GM19397 (cell line): ENCODE measurements around the gene NEU2.
"Not testable (repeated sequence)": the region's sequence is repeated elsewhere in the genome, so short reads cannot be mapped to it uniquely, and the experiment has no call there.

Experiments used
- ATAC-seq: cut with Tn5 transposase; IDR thresholded peaks from one replicate; pipeline ENCODE4 v1.9.1; 2021; ENCODE audit warnings: mild to moderate bottlenecking, moderate library complexity; ENCODE audit not compliant: unreplicated experiment

NEU2 gene

DNA sequence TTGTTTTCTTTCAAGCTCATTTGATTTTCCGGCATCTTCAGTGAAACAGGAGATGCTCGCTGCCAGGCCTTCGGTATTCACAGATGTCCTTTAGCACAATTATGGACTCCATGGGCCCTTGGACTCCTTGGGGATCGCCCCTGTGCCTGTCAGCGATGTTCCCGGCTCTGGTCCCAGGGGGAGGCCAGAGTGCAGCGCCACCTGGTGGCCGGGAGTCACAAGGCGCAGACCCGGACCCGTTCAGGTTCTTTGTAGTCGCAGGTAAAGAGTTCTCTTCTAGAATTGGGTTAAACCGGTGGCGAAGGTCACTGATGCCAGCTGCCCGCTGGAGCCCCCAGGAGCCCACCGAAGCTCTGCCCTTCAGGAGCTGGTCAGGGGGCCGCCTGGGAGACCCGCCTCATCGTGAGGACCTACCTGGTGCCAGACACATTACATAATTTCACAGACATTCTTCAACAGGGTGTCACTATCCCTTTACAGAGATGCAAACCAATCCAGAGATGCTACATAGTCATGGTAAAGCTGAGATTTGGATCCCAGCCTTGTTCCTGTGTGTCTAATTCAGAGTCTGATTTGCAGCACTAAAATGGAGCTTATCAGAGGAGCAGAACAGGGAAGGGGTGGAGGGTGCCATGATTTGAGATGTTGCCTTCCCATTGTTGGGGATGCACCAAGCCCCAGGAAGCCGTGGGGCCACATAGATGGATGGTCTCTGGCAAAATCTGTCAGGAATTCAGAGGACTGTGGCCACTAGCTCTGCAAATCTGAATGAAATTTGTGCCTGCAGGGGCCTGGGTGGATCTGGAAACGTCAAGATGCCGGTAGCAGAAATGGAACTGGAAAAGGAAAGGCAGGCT is 21.7 kb downstream of the NEU2 start:
- ATAC-seq: no peak

DNA sequence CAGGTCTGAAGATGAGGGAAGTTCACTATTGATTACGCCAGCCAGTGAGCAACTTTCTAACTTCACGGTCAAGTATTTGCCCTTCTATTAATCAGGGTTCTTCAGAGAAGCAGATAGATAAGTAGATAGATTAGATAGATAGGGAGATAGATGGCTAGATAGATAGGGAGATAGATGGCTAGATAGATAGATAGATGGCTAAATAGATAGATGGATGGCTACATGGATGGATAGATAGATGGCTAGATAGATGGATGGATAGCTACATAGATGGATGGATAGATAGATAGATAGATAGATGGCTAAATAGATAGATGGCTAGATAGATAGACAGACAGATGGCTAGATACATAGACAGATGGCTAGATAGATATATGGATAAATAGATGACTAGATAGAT is 22.9 kb downstream of the NEU2 start:
- ATAC-seq: no peak

DNA sequence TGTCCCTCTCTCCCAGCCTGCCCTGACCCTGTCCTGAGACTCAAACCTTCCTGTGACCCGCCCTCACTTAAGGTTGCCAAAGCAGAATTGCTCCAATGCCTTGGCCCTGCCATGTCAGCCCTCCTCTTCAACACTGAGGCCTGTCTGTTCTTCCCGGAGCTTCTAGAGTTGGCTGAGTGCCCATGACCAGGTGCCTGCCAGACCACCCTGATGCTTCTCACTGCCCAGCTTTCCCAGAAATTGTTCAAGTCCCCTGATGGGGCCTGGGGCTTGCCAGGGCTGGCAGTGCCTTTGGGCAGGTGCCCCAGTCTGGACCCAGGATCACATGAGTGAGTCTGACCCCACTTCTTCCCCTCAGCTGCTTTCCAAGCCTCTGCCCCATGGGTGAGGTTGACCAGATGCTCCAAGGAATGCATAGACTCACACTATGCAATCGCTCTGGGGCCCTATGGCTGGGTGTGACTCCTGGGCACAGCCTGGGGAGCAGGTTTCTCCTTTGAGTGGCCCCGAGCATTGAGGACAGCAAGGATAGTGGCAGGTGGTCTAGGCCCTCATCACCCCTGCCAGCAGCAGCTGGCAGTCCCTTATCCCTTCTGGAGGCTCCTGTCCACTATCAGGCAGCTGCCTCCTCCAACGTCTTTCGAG is 24.6 kb downstream of the NEU2 start:
- no peak for ATAC-seq

DNA sequence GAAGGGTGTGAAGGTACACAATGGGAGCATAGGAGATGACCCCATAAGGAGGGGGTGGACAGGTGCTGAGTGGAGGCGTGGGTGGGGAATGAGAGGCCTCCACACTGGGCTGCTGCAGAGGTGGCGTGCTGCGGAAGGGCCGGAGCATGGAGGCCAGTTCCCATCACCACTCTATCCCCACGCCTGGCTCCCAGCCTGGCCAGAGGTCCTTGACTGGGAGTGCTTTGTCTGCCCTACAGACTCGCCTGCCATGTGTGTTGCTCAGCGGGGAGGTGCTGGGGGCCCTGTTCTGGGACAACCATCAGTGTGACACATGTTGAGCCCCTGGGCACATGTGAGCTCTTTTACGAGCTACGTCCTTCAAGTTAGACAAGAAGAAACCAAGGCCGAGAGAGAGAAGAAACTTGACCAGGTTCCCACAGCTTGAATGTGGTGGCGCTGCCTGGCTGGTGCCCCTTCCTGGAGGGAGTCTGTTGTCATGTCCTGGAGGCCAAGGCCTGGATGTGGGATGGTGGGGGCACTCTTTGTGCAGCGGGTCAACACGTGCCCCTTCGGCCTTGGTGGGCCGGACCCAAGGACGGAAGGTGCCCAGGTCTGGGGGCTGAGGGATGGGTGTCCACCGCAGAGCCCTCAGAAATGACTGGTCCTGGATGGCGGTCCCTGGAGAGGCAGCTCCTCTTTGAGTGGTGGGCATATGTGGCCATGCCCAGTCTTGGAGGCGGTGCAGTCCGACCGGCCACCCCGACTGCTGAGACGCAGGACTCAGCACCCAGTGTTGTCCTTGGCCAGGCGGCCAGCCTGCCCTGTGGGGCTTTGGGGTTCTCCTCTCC is 26.5 kb downstream of the NEU2 start:
- no peak for ATAC-seq

DNA sequence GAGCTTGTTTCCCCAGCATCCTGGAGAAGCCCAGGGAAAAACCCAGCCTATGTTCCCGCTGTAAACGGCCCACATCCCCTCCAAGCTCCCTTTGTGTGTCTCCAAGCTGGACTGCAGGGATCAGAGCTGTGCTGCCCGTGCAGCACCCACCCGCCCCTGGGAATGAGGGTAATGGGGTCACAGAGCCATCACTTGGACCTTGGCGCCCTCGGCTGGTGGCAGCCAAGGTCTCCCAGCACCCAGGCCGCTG is 27.0 kb downstream of the NEU2 start:
- ATAC-seq: no peak

DNA sequence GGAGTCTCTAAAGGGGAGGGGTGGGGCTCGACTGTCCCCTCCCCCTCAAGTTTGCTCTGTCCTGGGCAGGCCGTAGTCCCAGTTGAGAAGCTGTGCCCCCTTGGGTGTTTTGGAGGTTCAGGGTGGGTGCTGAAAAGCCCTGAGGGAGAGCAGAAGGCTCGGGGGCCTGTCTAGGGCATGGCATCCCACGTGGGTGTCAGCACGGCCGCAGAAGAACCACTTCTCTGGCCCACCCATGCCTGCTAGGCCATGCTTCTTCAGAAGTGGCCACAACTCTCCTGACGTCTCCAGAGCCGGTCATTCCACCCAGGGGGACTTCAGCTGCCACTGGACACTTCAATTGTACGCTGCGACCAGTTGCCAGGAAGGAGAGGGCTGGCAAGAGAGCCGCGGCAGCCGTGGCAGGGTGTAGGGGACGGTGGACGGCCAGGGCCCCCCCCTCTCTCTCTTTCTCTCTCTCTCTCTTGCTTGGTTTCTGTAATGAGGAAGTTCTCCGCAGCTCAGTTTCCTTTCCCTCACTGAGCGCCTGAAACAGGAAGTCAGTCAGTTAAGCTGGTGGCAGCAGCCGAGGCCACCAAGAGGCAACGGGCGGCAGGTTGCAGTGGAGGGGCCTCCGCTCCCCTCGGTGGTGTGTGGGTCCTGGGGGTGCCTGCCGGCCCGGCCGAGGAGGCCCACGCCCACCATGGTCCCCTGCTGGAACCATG is 27.5 kb downstream of the NEU2 start, which contains the start of gene INPP5D:
TSS of gene INPP5D (plus strand) at position 546 of the 704 bp plus-strand sequence. CDS start at position 683, 137 bp downstream.
- ATAC-seq: peak; percentile 37

DNA sequence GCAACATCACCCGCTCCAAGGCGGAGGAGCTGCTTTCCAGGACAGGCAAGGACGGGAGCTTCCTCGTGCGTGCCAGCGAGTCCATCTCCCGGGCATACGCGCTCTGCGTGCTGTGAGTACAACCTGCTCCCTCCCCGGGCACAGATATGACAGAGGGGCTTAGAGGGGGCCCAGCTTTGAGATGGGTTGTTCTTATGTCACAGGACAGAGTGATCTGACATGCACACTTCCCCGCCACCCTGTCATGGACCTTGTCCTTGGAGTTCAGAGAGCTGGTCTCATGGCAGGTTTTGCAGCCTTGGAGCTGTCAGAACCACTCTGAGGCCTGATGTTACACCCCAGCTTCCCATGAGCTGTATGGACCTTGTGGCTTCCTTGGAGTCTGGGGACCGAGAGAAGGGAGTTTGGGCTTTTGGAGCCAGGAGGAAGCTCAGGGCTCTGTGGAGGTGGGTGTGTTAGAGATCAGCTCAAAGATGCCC is 28.1 kb downstream of the NEU2 start:
- no peak for ATAC-seq

DNA sequence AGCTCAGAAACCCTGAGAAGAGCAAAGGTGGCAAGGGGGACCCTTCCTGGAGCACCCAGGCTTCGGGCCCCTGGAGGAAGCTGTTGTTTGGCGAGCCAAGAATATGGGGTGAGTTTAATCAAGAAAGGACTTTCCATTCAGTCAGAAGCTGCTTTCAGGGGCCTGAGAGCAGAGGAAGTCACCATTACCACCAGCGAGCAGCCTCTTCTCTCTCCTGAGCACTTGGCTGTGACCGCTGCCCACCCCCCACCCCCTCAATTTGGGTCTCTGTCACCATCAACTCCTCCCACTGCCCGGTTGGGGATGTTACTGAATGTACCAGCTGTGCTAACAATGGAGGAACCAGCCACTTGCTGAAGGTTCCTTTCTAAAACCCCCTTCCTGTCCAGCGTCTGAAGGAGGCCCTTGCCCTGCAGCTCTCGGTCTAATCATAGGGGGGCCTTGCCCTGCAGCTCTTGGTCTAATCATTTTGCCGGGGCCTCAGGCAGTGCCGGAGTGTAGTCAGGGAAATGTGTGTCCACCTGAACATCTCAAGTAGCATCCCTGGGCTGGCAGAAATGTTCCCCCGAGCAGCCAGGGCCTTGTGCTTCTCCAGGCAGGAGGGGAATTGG is 28.6 kb downstream of the NEU2 start:
- no peak for ATAC-seq

DNA sequence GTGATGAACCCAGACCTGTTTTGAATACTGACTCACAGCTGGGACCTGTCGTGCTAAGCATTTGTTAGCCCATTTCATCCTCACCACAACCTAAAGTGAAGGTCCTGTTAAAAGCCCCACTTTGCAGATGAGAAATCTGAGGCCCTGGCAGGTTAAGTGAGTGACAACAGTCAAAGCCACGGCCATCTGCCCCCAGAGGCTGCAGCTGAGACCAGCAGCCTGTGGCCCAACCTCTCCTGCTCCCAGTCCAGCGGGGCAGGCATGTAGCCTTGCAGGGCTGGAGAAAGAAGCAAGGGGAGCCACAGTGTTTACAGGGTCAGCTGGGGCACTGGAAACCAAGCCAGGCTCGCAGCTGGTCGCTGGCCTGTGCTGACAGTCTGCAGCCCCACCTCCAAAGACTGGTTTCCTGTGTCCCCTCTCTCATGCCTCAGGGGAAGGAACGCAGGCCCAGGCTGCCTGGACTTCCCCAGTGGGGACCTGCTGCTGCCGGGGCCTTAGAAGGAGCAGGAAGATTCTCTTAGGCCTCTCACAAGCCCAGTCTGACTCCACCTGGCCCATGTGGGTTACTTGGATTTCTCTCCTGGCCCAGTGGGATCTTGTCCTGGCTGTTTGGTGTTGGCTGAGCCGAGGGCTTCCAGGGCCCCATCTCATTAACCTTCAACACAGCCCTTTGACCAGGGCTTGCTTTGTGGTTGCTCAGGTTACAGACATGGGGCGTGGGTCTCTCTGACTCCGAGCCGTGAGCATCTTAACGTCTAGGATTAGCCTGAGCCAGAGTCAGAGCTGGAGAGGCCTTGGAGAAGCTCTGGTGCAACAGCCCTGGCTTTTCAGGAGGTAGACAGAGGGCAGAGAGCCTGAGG is 29.3 kb downstream of the NEU2 start:
- no peak for ATAC-seq

DNA sequence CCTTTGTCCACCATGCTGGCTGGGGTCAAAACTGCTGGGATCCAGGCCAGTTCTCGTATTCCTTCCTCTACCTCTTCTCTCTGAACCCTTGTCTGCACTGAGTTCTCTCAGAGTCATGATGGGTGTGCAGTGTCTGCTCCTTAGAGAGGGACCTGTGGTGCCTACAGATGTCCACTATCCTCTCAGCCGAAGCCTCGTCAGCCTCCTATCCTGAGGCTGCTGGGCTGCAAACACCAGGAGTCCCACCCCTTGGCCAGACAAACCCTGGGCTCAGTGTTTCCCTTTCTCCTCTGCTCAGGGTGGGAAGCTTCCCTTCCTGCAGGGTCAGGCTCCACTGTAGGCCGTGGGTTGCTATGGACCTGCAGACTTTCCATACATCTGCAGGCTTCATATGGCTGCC is 30.0 kb downstream of the NEU2 start:
- no peak for ATAC-seq

DNA sequence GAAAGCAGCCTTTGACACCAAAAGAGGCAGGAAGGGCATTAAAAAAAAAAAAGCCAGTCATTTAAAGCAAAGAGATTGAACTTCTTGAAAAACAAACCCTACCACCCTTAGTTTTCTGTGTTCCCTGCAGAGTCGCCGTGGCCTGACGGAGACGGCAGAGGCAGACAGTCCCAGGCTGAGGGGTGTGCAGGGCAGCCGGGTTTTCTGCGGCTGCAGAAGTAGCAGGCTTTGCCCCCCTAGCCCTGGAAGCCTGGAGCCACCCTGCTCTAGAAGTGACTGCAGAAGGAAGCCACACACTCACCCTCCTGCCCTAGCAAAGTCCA is 30.4 kb downstream of the NEU2 start:
- ATAC-seq: no peak

DNA sequence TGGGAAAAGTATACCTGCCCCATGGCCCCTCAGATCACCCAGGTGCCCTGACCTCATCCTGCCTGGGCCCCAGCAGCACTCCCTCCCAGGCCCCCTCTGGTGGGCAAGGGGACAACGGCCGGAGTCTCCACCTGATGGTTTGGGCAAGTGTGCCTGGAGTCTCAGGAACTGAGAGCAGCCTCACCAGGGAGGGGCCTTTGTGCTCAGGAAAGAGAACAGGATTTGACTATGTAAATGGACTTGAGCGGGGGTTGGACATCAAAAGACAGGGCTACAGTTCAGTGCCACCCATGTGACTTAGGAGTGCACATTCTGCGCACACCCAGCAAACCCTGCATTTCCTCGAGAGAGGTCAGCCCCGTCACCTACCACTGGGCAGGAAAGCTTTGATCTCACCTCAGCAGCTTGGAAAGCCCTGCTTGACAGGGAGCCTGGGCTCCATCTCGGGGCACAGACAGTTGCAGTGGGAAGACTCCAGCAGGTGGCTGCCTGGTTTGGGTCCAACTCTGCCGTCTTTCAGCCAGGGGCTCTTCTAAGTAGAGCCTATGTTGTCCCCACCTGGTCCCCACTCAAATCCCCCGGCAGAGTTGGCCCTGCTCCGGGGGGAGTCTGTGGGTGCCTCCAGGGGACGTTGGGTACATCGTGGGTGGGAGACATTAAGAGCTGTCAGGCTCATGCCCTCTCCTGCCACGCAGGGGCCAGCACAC is 30.9 kb downstream of the NEU2 start:
- peak; percentile 35 for ATAC-seq

DNA sequence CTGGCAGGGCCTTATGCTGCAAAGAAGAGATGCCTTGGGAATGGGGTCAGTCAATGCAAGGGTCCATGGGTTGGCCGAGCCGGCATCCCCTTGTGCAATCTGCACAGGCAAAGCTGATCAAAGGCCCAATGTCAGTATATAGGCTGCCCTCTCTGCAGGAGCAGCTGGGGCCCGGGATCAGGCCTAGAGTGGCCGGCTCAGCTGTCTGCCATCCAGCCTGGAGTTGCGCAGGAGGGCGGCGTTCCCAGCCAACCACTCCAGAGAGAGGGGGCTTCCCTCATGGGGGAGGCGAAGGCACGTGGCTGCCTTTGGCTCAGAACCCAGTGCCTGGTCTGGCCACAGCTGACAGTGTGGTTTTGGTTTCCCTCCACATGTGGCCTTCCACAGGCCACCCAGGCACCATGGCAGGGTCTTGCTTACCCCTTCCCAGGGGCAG is 31.5 kb downstream of the NEU2 start:
- ATAC-seq: no peak

DNA sequence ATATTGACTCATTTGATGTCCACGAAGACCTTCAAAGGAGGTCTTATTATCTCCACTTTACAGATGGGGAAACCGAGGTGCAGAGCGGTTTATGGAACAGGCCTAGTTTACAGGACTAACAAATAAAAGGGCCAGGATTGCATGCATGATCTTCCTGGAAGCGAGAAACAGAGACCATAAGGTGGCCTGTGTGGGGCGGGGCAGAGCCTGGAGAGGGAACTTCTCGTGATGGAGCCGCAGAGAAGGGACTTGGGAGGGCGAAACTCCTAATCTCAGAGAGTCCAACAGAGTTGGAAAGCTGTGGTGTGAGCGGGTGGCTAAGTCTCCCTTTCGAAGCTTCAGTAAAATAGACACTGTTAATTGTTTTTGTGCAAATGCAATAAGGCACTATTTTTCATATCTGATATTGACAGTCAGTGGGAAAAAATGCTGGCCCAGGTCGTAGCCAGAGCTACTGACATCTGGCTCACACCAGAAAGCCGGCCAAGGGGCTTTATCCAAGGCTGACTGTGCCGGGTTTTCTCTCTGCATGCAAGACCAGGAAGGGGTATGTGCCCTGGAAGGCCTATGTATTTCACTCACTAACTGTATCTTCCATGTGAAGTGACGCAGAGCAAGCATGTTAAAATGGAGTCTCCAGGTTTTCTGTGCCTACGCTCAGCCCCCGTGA is 32.2 kb downstream of the NEU2 start:
- ATAC-seq: no peak

DNA sequence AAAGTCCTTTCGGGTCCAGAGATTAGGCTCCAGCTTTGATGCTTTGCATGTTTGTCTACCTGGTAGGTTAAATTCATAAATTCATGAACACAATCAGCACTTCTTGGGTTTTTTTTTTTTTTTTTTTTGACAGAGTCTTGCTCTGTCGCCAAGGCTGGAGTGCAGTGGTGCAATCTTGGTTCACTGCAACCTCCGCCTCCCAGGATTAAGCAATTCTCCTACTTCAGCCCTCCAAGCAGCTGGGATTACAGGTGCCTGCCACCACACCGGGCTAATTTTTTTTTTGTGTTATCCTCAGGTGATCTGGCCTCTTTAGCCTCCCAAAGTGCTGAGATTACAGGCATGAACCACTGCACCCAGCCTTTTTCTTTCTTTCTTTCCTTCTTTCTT is 32.7 kb downstream of the NEU2 start:
- ATAC-seq: not testable (repeated sequence)

DNA sequence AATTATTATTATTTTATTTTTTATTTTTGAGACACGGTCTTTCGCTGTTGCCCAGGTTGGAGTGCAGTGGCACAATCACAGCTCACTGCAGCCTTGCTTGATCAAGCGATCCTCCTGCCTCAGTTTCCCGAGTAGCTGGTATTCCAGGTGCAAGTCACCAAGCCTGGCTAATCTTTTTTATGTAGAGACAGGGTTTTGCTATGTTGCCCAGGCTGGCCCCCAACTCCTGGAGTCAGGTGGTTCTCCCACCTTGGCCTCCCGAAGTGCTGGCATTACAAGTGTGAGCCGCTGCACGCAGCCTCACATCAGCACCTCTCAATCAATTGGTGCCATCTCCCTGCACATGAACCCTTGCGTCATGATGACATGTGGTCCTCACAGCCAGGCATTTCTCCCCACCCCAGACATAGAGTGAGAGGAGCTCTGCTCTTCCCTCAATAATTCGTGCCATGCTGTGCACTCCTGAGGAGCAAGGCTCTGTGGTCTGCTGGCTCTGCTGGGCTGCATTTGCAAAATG is 33.5 kb downstream of the NEU2 start:
- no peak for ATAC-seq

DNA sequence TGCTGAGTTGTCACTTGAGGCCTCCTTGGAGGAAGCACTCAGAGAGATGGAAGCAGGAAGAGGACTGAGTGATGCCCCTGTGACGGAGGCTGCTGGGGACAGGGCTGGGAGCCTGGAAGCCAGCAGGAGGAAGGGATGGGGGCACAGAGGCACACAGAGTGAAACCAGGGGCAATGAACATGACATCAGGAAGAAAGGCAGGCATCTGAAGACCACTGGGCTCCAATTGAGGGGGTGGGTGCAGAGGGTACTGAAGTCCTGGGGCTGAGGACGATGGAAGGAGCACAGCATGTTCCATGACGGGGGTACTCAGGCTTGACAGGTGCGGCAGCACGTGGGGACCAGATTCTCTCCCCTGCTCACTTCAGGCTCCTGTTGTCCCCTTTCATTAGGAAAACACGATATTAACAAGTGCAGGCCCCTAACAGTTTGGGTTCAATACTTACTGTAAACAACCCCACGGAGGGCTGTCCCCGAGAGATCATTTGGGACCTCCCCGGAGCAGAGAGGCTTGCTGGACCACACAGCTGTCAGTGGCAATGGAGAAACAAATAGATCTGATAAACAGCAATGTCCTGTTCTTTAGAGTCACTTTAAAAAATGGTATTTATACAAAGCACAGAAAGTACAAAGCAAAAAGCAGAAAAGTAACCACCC is 36.4 kb downstream of the NEU2 start:
- ATAC-seq: no peak

DNA sequence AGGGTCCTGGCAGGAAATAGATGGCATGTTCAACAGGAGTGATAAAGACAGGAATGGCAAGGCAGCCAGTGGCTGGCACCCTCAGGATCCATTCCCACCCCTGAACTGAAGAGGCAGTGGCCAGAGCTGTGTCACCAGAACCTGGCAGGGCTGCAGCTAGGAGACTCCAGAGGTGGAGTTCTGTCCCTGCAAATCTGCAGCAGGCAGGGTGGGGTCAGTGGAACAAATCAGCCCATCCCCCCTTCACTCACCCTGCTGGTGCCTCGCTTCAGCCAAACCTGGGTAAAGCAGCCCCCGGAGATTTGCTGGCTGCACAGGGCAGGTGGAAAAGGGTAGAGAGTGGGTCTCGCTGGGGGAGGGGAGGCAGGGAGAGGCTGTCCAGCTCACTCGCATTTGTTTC is 40.4 kb downstream of the NEU2 start:
- ATAC-seq: no peak
